Measurements from ENCODE around the gene TAOK1.
"Not testable (repeated sequence)": the region's sequence is repeated elsewhere in the genome, so short reads cannot be mapped to it uniquely, and the experiment has no call there.

GRCh38 chr17:29480249-29480928 lies 90.2 kb downstream of the TAOK1 start:
- TF ChIP-seq CTCF (IDR thresholded peaks at IDR 0.05; ENCODE audit: insufficient read depth, low read length); SPI1 (IDR thresholded peaks at IDR 0.05; ENCODE audit: borderline replicate concordance, low read depth); POLR2AphosphoS5 (IDR thresholded peaks at IDR 0.05; ENCODE audit: low read depth); REST (IDR thresholded peaks at IDR 0.05; ENCODE audit: insufficient replicate concordance, low read depth); GABPA (IDR thresholded peaks at IDR 0.05; ENCODE audit: low read depth): not testable (repeated sequence)

Measured in HL-60 (cell line).